ENCODE data around the gene TMEM14A. TPM values are rescaled to one million over a fixed set of nuclear protein-coding genes. Genes with fewer than 3 reads are reported as not detected.
A peak's percentile ranks its signal among the peaks of the same experiment; 100 is the strongest.

The TMEM14A gene, protein sequence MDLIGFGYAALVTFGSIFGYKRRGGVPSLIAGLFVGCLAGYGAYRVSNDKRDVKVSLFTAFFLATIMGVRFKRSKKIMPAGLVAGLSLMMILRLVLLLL
- total RNA-seq, result 10 to 100 TPM; 16.5 to 33.2 (median 19.7) TPM

- H3K36me3 ChIP-seq, result no peaks in the 10 kb centered on the region
- H3K4me1 ChIP-seq, result peaks cover 0 to 8% of the 10 kb centered on the region in 2 donors
- H3K27me3 ChIP-seq, result no peaks in the 10 kb centered on the region
- intact Hi-C loops (cut with DNase I; ENCODE audit: low total_unique reads), result no loop called here
- peak within 1 kb of the TSS; percentile 53 to 64 for H3K27ac ChIP-seq
- peak; percentile 84 to 95 for DNase-seq (ENCODE audit: low spot score in 2 of 2)
- TF ChIP-seq, protein P1, sequence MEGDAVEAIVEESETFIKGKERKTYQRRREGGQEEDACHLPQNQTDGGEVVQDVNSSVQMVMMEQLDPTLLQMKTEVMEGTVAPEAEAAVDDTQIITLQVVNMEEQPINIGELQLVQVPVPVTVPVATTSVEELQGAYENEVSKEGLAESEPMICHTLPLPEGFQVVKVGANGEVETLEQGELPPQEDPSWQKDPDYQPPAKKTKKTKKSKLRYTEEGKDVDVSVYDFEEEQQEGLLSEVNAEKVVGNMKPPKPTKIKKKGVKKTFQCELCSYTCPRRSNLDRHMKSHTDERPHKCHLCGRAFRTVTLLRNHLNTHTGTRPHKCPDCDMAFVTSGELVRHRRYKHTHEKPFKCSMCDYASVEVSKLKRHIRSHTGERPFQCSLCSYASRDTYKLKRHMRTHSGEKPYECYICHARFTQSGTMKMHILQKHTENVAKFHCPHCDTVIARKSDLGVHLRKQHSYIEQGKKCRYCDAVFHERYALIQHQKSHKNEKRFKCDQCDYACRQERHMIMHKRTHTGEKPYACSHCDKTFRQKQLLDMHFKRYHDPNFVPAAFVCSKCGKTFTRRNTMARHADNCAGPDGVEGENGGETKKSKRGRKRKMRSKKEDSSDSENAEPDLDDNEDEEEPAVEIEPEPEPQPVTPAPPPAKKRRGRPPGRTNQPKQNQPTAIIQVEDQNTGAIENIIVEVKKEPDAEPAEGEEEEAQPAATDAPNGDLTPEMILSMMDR (IDR thresholded peaks at IDR 0.05), result no peak
- TF ChIP-seq POLR2A (IDR thresholded peaks at IDR 0.05) (peak; percentile 29), POLR2AphosphoS5 (IDR thresholded peaks at IDR 0.05) (peak in 2 of 3 donors; percentile 18 to 44)
- peak within 1 kb of the TSS; percentile 65 to 77 (median 74) for H3K4me3 ChIP-seq
- H3K9me3 ChIP-seq, result no peaks in the 10 kb centered on the region
Measured at GRCh38 chr6:52670502-52671409, at the start of gene TMEM14A. TMEM14A (plus strand) TSS chr6:52671113; CDS start chr6:52677103, 5,990 bp downstream.

DNA sequence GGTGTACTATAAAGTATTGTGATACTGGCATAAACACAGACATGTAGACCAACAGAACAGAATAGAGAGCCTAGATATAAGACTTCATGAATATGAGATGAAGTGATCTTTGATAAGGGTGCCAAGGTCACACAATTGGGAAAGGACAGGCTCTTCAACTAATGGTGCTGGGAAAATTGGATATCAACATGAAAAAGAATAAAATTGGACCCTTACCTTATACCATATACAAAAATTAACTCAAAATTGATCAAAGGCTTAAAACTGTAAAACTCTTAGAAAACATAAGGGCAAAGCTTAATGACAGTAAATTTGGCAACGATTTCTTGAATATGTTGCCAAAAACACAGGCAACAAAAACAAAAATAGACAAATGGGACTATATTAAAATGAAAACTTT lies 49.3 kb upstream of the TMEM14A start:
- intact Hi-C loops (cut with DNase I; ENCODE audit: low total_unique reads), result no loop called here
- no peak for DNase-seq (ENCODE audit: low spot score in 2 of 2)
- H3K36me3 ChIP-seq, result no peaks in the 10 kb centered on the region
- H3K4me1 ChIP-seq, result no peaks in the 10 kb centered on the region
- H3K9me3 ChIP-seq, result no peaks in the 10 kb centered on the region
- H3K27ac ChIP-seq, result no peak overlapping the region
- no peak for TF ChIP-seq POLR2A (IDR thresholded peaks at IDR 0.05)
- H3K27me3 ChIP-seq, result no peaks in the 10 kb centered on the region
- no peak overlapping the region for H3K4me3 ChIP-seq

DNA sequence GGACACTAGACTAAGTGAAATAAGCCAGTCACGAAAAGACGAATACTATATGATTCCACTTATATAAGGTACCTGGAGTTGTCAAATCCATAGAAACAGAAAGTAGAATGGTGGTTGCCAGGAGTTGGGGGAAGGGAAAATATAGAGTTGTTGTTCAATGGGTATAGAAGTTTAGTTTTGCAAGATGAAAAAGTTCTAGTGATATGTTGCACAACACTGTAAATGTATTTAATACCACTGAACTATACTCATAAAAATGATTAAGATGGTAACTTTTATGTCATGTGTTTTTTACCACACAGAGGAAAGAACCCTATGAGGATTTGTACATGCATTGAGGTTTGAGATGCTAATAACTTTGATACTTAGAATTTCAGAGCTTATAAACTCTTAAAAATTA lies 48.1 kb upstream of the TMEM14A start:
- H3K27ac ChIP-seq, result no peak overlapping the region

GRCh38 chr6:52632011-52632410 lies 38.9 kb upstream of the TMEM14A start:
- intact Hi-C loops (cut with DNase I; ENCODE audit: low total_unique reads), result no loop called here
- DNase-seq (ENCODE audit: low spot score in 2 of 2), result no peak
- Histone ChIP-seq H3K27ac (no peak overlapping the region), H3K36me3 (no peaks in the 10 kb centered on the region), H3K27me3 (no peaks in the 10 kb centered on the region), H3K9me3 (no peaks in the 10 kb centered on the region), H3K4me3 (no peak overlapping the region), H3K4me1 (no peaks in the 10 kb centered on the region)
- TF ChIP-seq POLR2A (IDR thresholded peaks at IDR 0.05) (no peak), POLR2AphosphoS5 (IDR thresholded peaks at IDR 0.05) (no peak)
- TF ChIP-seq, protein P1 (IDR thresholded peaks at IDR 0.05), result no peak

More for the DNA sequence above, 48.1 kb upstream of the TMEM14A start:
- H3K4me1 ChIP-seq, result no peaks in the 10 kb centered on the region
- intact Hi-C loops (cut with DNase I; ENCODE audit: low total_unique reads), result no loop called here
- no peaks in the 10 kb centered on the region for H3K27me3 ChIP-seq
- no peaks in the 10 kb centered on the region for H3K36me3 ChIP-seq
- no peak for DNase-seq (ENCODE audit: low spot score in 2 of 2)
- H3K4me3 ChIP-seq, result no peak overlapping the region
- no peaks in the 10 kb centered on the region for H3K9me3 ChIP-seq
- no peak for TF ChIP-seq POLR2AphosphoS5 (IDR thresholded peaks at IDR 0.05)
- TF ChIP-seq, protein P1 (IDR thresholded peaks at IDR 0.05), result no peak

GRCh38 chr6:52634211-52634610 lies 36.7 kb upstream of the TMEM14A start:
- TF ChIP-seq, protein P1 (IDR thresholded peaks at IDR 0.05), result no peak
- no peak for TF ChIP-seq POLR2AphosphoS5 (IDR thresholded peaks at IDR 0.05)
- TF ChIP-seq POLR2A (IDR thresholded peaks at IDR 0.05), result no peak
- Histone ChIP-seq H3K9me3 (no peaks in the 10 kb centered on the region), H3K36me3 (no peaks in the 10 kb centered on the region), H3K4me3 (no peak overlapping the region), H3K4me1 (no peaks in the 10 kb centered on the region), H3K27ac (no peak overlapping the region), H3K27me3 (no peaks in the 10 kb centered on the region)
- intact Hi-C loops (cut with DNase I; ENCODE audit: low total_unique reads), result no loop called here
- DNase-seq (ENCODE audit: low spot score in 2 of 2), result no peak
